G401.6 (cell line): ENCODE measurements around the gene ZNF845.
"Not testable (repeated sequence)": the region's sequence is repeated elsewhere in the genome, so short reads cannot be mapped to it uniquely, and the experiment has no call there.

Experiments
- FAIRE-seq: peaks from 2 replicates; lab custom pipeline; 2012; peaks lifted over from hg19 to GRCh38; lab: Jason Lieb, UNC

ZNF845 gene

DNA sequence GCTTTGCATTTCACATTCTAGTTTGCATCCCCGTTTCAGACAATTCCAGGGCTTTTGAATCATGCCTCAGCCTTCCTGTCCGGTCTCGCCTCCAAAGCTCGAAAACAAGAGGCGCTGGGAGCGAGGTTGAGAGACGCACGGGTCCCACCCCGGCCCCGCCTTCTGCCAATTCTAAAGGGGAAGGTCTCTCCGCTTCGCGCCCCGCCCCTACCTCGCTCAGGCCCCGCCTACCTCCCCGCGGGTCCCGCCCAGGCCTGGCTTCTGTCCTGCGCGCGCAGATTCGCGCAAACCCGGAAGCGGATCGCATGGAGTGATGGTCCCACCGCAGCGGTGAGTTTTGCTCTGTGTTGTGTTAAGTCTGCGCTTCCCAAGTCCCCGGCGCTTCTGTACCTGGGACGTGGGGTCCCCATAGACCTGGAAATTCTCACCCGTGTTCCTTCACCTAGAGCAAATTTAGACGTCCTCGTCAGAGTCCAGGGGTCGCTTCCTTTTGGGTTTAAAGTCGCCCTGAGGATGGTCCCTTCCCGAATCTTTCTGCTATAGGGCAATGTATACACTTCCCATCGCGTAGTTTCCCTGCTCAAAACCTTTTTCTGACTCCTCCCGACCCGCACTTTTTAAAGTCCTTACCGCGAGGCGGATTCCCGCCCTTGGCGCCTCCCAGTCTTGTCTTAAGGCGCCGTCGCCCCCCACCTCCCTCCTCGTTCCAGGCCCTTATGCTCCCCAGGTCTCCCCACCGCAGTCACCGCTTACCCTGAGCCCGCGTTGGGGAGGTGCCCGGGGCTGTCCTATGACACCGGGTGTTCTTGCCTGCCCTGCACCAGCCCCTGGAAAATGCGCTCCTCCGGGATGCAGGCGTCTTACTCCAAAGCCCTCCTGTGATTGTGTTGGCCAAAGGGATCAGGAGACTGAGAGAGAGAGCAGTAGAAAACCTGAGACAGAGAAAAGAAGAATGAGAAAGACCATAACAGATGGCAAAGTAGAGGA lies at the start of gene ZNF845:
TSS of gene ZNF845 (plus strand) at position 287 of the 987 bp plus-strand sequence. CDS start 7,559 bp downstream, outside the sequence.
- peak; percentile 95 for FAIRE-seq

DNA sequence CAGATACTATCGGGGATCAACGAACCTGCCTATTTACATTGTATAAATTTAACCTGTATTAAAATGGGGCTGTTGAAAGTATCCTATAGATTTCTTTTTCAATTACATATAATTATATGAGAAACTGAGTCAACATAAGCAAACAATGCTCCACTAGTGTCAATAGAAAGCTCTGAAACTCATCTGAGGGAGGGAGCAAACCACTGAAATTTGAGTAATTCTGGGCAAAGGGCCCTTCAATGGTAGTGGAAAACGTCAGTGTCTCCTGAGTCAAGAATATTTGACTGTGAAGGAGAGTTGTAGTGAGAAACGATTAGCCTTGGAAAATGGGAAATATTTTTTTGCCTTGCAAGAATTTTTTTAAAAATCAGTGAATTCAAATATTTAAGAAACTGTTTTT lies 48.5 kb upstream of the ZNF845 start:
- no peak for FAIRE-seq

DNA sequence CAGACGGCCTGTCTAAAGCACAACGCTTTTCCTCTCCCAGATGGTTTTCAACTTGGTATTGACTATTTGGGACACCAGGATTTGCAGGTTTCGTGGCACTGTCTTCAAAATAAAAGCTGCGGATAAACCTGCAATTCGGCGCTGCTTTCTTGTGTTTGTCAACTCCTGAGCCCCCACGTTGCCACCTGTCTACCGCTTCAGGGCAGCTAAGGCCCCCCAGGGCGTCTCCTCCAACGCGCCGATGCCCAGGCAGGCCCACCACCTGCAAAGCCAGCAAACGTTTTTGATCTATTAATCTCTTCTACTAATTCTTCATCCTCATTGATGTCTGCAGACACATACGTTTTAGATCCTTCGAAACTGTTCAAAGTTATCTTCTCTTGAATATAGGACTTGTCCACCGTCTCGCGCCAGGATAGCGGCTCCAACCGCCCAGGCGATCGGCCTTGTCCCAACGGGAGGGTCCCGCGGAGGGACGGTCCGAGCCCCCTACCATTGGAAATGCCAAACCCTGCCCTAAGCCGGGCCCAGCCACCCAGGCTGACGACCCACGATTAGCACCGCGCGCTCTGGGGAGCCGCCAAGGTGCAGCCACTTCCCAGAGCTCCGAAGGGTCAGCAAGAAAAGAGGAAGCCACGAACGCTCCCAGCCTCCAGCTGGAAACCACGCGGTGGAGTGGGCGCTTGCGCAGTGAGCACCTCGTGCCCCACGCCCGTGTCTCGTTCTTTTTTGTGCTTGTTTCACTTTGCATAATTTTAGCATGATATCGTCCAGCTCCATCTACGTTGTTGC lies 42.6 kb upstream of the ZNF845 start:
- no peak for FAIRE-seq

DNA sequence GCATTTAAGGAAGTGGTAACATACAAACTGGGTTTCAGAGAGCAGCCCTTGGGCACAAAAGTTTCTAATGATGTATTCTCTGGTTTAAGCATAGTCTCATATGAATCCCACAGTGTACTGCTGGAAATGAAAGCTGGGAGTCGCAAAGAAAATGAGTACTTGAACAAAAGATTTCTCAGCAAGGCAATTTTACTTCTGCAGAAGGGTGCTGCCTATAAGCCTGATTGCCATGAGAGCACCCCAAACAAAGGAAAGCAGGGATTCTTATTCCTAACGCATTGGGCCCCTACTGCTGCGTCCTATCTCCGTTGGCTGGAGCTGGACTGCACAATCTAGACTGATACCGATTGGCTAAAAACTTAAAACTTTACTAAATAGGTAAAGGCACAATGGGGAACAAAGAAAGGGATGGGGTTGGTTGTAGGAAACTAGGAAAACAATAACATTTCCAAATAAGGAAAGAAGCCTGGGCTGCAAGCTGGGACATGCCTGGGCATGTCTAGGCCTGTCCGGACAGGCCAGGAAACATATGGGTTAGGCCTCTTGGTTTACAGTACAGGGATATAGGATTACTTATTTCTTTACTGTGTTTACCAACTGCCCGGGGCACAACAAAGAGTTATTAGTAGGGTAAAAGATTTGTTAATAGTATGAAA lies 38.6 kb upstream of the ZNF845 start:
- peak; percentile 3 for FAIRE-seq

DNA sequence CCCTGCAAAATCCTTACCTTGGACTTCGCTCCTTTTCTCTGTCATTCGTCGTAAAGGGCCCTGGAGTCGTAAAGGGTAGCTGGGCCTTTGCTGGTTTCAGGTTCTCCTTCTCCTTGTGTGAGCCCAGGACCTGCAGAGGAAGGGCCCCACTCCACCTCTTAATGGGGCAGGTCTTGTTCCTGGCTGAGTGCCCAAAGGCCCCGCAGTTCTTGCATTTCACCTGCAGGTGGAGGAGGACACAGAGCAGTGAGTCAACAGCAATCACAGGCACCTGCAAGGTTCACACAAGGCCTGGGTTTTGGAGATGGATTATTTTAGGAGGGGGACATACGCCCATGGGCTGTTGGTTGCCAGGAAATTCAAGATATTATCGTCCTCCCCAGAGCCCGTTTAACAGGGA lies 32.2 kb upstream of the ZNF845 start:
- not testable (repeated sequence) for FAIRE-seq

DNA sequence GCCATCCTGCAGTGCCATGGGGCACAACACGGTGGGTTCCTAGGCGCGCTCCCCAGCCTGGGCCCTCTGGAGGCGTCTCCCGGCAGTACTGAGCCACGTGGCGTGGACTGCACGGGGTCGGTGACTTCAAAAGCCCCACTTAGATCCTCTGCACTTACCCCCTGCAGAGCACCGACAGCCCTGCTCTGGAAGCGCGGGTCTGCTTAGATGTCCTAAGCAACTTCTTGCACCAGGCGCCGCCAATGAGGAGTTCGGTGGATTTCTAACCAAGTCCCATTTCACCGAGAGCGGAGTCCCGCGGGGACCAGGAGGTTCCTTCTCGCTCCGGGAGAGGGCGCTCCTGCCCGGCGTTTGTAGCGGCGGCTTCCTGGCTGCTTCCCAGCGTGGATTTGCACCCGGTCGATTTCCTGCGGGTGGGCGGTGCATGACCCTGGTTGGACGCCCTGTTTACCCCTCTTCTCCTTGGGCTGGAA lies 25.2 kb upstream of the ZNF845 start:
- no peak for FAIRE-seq

DNA sequence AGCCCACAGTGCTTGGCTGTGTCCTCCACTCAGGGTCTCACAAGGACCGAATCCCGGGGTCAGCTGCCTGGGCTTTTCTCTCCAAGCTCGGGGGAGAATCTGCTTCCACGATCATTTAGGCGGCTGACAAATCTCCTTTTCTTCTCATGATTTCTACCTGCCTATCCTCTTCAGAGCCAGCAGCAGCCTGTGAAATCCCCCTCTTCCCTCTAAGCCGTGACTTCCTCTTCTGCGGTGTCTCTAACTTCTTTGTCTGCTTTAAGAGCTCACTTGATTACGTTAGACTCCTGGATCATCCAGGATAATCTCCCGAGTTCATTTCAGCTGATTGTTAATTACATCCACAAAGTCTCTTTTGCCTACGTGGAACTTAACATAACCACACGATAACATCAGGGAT lies 22.5 kb upstream of the ZNF845 start:
- no peak for FAIRE-seq

DNA sequence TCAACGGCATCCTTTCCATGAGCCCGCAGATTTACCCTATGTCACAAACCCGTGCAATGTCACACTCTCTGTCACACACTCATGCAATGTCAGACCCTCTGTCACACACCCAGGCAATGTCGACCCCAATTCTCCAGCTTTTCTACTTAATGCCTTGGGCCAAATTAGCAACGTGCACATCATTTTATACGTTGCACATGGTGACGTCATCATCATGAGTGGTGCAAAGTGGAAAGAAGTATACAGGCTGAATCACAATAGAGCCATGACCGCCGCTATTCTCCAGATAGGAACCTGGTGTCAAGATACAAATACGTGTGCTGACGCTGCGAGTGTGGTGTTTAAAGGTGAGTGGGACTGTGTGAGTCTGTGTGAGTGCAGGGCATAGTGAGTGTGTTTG lies 21.7 kb upstream of the ZNF845 start:
- no peak for FAIRE-seq

DNA sequence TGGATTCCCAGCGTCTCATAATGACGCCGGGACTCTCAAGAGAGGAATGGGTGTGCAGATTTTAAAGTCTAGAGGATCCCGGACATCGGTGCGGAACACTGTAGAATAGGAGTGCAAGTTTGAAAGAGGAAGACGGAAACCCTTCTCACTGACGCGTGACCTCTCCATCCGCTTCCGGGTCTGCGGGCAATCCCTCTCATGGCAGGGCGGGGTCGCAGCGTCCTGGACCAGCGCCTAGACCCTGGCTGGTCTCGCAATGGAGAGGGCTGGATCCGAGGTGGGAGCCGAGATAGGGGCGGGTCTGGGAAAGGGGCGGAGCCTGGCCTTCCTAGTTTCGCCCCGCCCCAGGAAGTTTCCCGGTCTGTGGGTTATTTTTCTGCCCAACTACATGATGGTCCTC lies 4.6 kb upstream of the ZNF845 start:
- no peak for FAIRE-seq

DNA sequence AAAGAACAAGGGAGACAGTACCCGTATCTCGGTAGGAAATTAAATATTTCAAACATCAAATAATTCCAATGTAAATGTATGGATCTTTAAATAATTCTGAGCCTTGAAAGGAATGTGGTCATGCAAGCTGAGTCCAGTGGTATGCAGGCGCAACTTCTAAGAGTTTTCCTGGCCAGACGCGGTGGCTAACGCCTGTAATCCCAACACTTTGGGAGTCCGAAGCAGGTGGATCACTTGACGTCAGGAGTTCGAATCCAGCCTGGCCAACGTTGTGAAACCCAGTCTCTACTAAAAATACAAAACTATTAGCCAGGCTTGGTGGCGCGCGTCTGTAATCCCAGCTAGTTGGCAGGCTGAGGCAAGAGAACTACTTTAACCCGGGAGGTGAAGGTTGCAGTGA lies 1.1 kb upstream of the ZNF845 start:
- FAIRE-seq, result no peak

DNA sequence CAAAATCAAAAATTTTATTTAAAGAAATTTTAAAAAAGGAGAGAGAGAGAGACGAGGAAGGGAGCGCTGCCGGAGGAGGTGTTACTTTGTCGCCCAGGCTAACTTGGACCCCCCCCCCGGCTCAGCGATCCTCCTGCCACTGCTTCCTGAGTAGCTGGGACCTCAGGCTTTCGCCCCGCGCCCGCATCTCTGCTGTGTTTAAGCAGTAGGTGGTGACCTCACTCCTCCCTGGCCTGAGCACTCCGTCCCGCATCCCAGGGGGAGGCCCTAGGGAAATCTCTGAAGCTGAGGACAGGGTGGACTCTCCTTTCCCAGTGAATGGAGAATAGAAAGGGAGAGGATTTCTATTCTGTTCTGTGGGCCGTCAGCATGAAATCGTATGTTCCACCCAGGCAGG lies 485 bp upstream of the ZNF845 start:
- no peak for FAIRE-seq

DNA sequence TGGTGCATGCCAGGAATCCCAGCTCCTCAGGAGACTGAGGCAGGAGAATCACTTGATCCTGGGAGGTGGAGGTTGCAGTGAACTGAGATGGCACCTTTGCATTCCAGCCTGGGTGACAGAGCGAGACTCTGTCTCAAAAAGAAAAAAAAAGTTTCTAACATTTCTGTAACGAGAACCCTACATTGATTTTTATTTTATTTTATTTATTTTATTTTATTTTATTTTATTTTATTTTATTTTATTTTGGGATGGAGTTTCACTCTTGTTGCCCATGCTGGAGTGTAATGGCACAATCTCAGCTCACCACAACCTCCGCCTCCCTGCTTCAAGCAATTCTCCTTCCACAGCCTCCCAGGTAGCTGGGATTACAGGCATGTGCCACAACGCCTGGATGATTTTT lies 10.9 kb downstream of the ZNF845 start:
- FAIRE-seq, result not testable (repeated sequence)

DNA sequence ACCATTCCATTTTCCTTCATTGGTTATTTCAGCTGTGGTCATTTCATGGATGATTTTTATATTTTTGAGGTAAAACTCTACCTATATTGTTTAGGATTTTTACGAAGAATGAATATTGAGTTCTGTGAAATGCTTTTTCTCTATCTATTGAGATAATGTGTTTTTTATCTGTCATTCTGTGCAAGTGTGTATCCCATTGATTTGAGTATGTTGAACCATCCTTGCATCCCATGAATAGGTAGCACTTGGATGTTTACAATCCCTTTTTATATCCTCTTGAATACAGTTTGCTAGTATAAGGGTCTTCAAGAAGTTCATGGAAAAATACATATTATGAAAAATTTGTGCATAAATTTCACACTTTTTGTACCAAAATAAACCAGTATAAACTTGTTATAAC lies 22.2 kb downstream of the ZNF845 start:
- no peak for FAIRE-seq

DNA sequence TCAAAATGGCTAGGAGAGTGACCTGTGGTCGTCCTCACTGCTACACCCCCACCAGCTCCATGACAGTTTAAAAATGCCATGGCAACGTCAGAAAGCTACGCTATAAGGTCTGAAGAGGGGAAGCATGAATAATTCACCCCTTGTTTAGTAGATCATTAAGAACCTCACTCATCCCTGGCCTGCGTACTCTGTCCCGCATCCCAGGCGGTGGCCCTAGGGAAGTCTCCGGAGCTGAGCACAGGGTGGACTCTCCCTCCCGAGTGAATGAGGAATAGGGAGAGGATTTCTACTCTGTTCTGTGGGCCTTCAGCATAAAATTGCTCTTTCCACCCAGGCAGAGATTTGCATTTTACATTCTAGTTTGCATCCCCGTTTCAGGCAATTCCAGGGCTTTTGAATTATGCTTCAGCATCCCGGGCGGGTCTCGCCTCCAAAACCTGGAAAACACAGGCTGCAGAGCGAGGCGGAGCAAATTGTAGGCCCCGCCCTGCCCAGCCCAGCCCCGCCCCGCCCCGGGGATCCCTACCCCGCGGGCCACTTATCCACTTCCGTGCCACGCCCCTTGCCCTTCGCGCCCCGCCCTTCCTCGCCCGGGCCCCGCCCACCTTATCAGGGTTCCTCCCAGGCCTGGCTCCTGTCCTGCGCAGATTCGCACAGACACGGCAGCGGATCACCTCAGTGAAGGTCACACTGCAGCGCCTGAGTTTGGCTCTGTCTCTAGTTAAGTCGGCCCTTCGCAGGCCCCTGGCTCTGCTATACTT lies 24.5 kb downstream of the ZNF845 start:
- FAIRE-seq, result no peak

DNA sequence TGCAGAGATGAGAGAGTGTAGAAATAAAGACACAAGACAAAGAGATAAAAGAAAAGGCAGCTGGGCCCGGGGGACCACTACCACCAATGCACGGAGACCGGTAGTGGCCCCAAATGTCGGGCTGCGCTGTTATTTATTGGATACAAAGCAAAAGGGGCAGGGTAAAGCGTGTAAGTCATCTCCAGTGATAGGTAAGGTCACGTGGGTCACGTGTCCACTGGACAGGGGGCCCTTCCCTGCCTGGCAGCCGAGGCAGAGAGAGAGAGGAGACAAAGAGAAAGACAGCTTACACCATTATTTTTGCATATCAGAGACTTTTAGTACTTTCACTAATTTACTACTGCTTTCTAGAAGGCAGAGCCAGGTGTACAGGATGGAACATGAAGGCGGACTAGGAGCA lies 26.5 kb downstream of the ZNF845 start:
- FAIRE-seq, result not testable (repeated sequence)

DNA sequence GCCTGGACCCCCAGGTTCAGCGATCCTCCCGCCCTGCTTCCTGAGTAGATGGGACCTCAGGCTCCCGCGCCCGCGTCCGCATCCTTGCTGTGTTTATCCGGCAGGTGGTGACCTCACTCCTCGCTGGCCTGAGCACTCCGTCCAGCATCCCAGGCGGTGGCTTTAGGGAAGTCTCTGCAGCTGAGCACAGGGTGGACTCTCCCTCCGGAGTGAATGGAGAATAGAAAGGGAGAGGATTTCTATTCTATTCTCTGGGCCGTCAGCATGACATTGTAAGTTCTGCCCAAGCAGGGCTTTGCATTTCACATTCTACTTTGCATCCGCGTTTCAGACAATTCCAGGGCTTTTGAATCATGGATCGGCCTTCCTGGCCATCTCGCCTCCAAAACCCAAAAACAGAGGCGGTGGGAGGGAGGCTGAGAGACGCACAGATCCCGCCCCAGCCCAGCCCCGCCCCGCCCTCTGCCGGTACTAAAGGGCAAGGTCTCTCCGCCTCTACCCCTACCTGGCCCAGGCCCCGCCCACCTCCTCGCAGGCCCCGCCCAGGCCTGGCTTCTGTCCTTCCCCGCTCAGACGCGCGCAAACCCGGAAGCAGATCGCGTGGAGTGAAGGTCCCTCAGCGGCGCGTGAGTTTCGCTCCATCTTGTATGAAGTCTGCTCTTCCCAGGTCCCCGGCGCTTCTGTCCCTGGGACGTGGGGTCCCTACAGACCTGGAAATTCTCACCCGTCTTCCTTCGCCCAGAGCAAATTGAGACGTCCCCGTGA lies 31.8 kb downstream of the ZNF845 start, which contains the start of gene ZNF525:
TSS of gene ZNF525 (plus strand) at position 572 of the 765 bp plus-strand sequence. CDS start 6,577 bp downstream, outside the sequence.
- FAIRE-seq, result no peak

DNA sequence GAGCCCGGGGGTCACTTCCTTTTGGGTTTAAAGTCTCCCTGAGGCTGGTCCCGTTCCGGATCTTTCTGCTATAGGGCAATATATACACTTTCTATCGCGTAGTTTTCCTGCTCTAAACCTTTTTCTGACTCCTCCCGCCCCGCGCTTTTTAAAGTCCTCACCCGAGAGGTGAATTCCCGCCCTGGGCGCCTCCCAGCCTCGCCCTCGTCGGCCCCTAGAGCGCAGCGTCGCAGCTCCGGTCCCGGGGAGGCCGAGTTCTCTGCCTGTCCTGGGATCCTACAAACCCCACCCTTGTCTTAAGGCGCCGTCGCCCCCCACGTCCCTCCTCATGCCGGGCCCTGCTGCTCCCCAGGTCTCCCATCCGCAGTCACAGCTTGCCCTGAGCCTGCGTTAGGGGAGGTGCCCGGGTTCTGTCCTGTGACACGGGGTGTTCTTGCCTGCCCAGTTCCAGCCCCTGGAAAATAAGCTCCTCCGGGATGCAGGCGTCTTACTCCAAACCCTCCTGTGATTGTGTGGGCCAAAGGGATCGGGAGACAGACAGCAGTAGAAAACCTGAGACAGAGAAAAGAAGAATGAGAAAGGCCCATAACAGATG lies 32.4 kb downstream of the ZNF845 start:
- no peak for FAIRE-seq

DNA sequence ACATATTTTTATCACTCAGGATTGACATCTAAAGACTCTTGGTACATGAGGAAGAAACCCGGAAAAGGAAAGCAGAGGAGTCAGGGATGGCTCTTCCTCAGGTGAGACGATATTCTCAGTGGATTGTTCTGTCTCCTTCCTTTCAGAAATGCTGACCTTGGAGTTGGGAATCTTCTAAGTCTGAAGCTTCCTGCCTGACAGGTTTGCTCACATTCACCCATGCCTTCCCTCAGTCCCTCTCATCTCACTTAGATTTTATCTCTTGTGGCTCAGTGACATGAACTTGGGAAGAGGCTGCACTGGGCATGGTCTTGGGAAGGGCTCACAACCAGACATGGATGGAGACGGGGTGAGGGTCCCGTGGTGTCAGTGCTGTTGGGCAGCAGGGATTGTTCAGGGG lies 38.6 kb downstream of the ZNF845 start:
- FAIRE-seq, result no peak

DNA sequence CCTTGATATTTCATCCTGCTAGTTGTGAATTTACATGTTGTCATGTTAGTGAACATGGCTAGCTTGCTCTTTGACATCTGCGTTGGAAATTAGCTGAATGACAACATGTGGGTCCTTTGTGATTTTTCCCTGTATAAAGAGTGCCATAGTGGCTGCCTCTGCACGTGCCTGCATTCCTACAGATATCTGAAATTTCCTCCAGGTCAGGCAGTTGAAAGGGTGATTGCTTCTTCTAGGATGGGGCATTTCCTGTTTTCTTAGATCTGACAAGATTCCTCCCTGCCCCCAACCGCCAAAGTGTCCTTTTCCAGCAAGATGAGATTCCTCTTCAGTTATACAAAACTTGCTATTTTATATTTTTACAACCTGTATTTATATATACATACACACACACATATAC lies 40.7 kb downstream of the ZNF845 start:
- no peak for FAIRE-seq

DNA sequence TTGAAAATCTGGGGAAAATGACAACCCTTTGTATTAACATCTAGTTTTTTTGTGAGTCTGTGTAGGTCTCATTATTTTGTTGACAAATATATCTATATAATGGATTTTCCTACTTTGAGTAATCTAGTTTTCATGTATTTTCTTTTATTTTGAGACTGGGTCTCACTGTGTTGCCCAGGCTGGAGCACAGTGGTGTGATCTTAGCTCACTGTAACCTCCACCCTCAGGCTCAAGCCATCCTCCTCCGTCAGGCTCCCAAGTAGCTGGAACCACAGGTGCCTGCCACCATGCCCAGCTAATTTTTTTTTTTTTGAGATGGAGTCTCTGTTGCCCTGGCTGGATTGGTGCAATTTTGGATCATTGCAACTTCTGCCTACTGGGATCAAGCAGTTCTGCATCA lies 41.2 kb downstream of the ZNF845 start:
- no peak for FAIRE-seq
